IMR-90 (cell line): ENCODE measurements around the gene ALDH18A1. TPM values are rescaled to one million over a fixed set of nuclear protein-coding genes. Genes with fewer than 3 reads are reported as not detected.

Experiments used
- ATAC-seq: fragments of 200-7000 bp; cut with Tn5 transposase; 2 replicates; pipeline ENCODE4 v1.9.1; 2020; ENCODE audit warnings: low read depth, mild to moderate bottlenecking, moderate library complexity
- BruUV-seq: library from RNA; stranded (reverse); fragments of 400-500 nt; replicated peaks from 2 replicates; lab custom pipeline; 2021; lab: Mats Ljungman, UMichigan
- CTCF ChIA-PET: fragments of 300-600 bp; formaldehyde crosslinking; extraction: SDS; loops from one replicate; lab custom pipeline; 2021; ENCODE audit warnings: antibody characterized with exemption; lab: Yijun Ruan, JAX
- POLR2A ChIA-PET: fragments of 300-600 bp; sonication (Branson Sonifier 250); formaldehyde crosslinking; loops from one replicate; lab custom pipeline; 2022; ENCODE audit warnings: antibody characterized with exemption; ENCODE audit not compliant: unreplicated experiment; lab: Charles Lee
- DNase-seq: peaks from one replicate; pipeline ENCODE4 v3.0.0; 2013
- H2AFZ ChIP-seq: replicated peaks from 2 replicates; pipeline ENCODE3; 2013; ENCODE audit warnings: low read length, mild to moderate bottlenecking; ENCODE audit not compliant: poor library complexity
- H2AK5ac ChIP-seq: 2 replicates; pipeline ENCODE4 v1.6.1; 2013; ENCODE audit warnings: low read depth, low read length, inconsistent platforms
- H2AK9ac ChIP-seq: replicated peaks from 2 replicates; pipeline ENCODE3; 2013; ENCODE audit warnings: mild to moderate bottlenecking, low read depth, low read length, moderate library complexity; ENCODE audit not compliant: poor library complexity
- H2BK120ac ChIP-seq: 2 replicates; pipeline ENCODE4 v1.6.1; 2013; ENCODE audit warnings: low read depth, low read length, inconsistent platforms
- H2BK15ac ChIP-seq: 3 replicates; pipeline ENCODE4 v1.6.1; 2013; ENCODE audit warnings: low read depth, low read length, inconsistent platforms
- H2BK20ac ChIP-seq: 2 replicates; pipeline ENCODE4 v1.6.1; 2013; ENCODE audit warnings: low read depth, mild to moderate bottlenecking, inconsistent platforms, low read length, moderate library complexity
- H2BK5ac ChIP-seq: 2 replicates; pipeline ENCODE4 v1.6.1; 2013; ENCODE audit warnings: mild to moderate bottlenecking, low read depth, low read length, inconsistent platforms; ENCODE audit not compliant: poor library complexity, severe bottlenecking
- H3K14ac ChIP-seq: replicated peaks from 2 replicates; pipeline ENCODE4 v1.6.1; 2013; ENCODE audit warnings: low read depth, low read length, inconsistent platforms
- H3K18ac ChIP-seq: 2 replicates; pipeline ENCODE4 v1.6.1; 2013; ENCODE audit warnings: low read depth, low read length, control low read depth
- H3K23ac ChIP-seq: 2 replicates; pipeline ENCODE4 v1.6.1; 2013; ENCODE audit warnings: low read depth, low read length, inconsistent platforms
- H3K27ac ChIP-seq: 2 replicates; pipeline ENCODE4 v1.5.1; 2013; ENCODE audit warnings: mild to moderate bottlenecking, control low read depth, low read length; ENCODE audit not compliant: insufficient read depth
- H3K27me3 ChIP-seq: 2 replicates; pipeline ENCODE4 v1.6.1; 2013; ENCODE audit warnings: low read length; ENCODE audit not compliant: control insufficient read depth, insufficient read depth
- H3K36me3 ChIP-seq: 2 replicates; pipeline ENCODE4 v1.6.1; 2013; ENCODE audit warnings: low read length, mixed read lengths; ENCODE audit not compliant: control insufficient read depth, insufficient read depth
- H3K4ac ChIP-seq: 2 replicates; pipeline ENCODE4 v1.6.1; 2013; ENCODE audit warnings: low read depth, low read length, inconsistent platforms
- H3K4me1 ChIP-seq: 2 replicates; pipeline ENCODE4 v1.6.1; 2013; ENCODE audit warnings: low read length, mixed read lengths; ENCODE audit not compliant: control insufficient read depth, insufficient read depth
- H3K4me2 ChIP-seq: 2 replicates; pipeline ENCODE4 v1.6.1; 2013; ENCODE audit warnings: low read depth, mild to moderate bottlenecking, control low read depth, low read length, moderate library complexity
- H3K4me3 ChIP-seq: 2 replicates; pipeline ENCODE4 v1.5.1; 2013; ENCODE audit warnings: low read depth, mild to moderate bottlenecking, control low read depth, low read length, moderate library complexity; ENCODE audit not compliant: insufficient read depth
- H3K56ac ChIP-seq: 2 replicates; pipeline ENCODE4 v1.6.1; 2013; ENCODE audit warnings: low read length, inconsistent platforms; ENCODE audit not compliant: insufficient read depth; ENCODE audit errors: extremely low read depth
- H3K79me1 ChIP-seq, 2 experiments: 2 replicates each; pipeline ENCODE4 v1.6.1; 2013; ENCODE audit warnings: low read length in 2 of 2, inconsistent platforms in 1 of 2, low read depth in 1 of 2
- H3K9ac ChIP-seq: 2 replicates; pipeline ENCODE4 v1.6.1; 2013; ENCODE audit warnings: low read depth, low read length, control low read depth
- H3K9me1 ChIP-seq: 2 replicates; pipeline ENCODE4 v1.6.1; 2013; ENCODE audit warnings: low read length, inconsistent platforms; ENCODE audit not compliant: insufficient read depth
- H3K9me3 ChIP-seq: 2 replicates; pipeline ENCODE4 v1.6.1; 2013; ENCODE audit warnings: low read length; ENCODE audit not compliant: control insufficient read depth, insufficient read depth
- H4K20me1 ChIP-seq: 2 replicates; pipeline ENCODE4 v1.6.1; 2013; ENCODE audit warnings: low read length, inconsistent platforms; ENCODE audit not compliant: insufficient read depth
- H4K5ac ChIP-seq: 2 replicates; pipeline ENCODE4 v1.6.1; 2013; ENCODE audit warnings: mild to moderate bottlenecking, low read depth, low read length, control low read depth
- H4K8ac ChIP-seq, 2 experiments: 2 replicates each; pipeline ENCODE4 v1.6.1; 2013; ENCODE audit warnings: low read depth in 2 of 2, low read length in 2 of 2, control low read depth in 1 of 2, inconsistent platforms in 1 of 2
- H4K91ac ChIP-seq: 2 replicates; pipeline ENCODE4 v1.6.1; 2013; ENCODE audit warnings: low read depth, low read length, inconsistent platforms; ENCODE audit not compliant: insufficient read depth
- ELK1 ChIP-seq: fragments of 150-350 bp; IDR thresholded peaks from 2 replicates; pipeline ENCODE4 v1.6.1; 2016; ENCODE audit warnings: low read depth, mild to moderate bottlenecking, low read length, moderate library complexity, borderline replicate concordance
- FOS ChIP-seq: fragments of 150-350 bp; IDR thresholded peaks from 2 replicates; pipeline ENCODE4 v1.6.1; 2016; ENCODE audit warnings: low read depth, low read length
- MXI1 ChIP-seq: IDR thresholded peaks from 2 replicates; pipeline ENCODE4 v1.6.1; 2012; ENCODE audit warnings: low read depth, mild to moderate bottlenecking, low read length, moderate library complexity, borderline replicate concordance
- NFE2L2 ChIP-seq: fragments of 150-350 bp; IDR thresholded peaks from 2 replicates; pipeline ENCODE4 v1.6.1; 2016; ENCODE audit warnings: low read depth, mild to moderate bottlenecking, low read length
- RFX5 ChIP-seq: IDR thresholded peaks from 2 replicates; pipeline ENCODE4 v1.8.0; 2012; ENCODE audit warnings: low read depth, mild to moderate bottlenecking, low read length, moderate library complexity
- WGBS, 2 experiments: methylation state at CpG; one replicate each; pipeline versions ENCODE4 v1.1.5 to v1.1.7; 2013; ENCODE audit warnings: missing lambda C conversion rate in 2 of 2; ENCODE audit not compliant: insufficient read length in 1 of 2; ENCODE audit errors: extremely low coverage in 2 of 2; 5-methylcytosine and 5-hydroxymethylcytosine counted together
- dilution Hi-C: fragments of 300-500 bp; cut with HindIII; formaldehyde crosslinking; loops from one replicate; pipeline ENCODE4 v1.14.3; 2018; ENCODE audit warnings: low sequenced_read_pairs; ENCODE audit not compliant: unreplicated experiment
- in situ Hi-C: fragments of 300-500 bp; cut with MboI; formaldehyde crosslinking; loops from 3 replicates; pipeline ENCODE4 v1.14.3; 2019; ENCODE audit warnings: low sequenced_read_pairs, inconsistent platforms, mixed read lengths
- intact Hi-C: fragments of 100-400 bp; cut with micrococcal nuclease; formaldehyde crosslinking; loops from 2 replicates; pipeline ENCODE4 v1.10.0; 2022
- polyA plus RNA-seq, 3 experiments: library from polyadenylated mRNA; depleted of rRNA; stranded (reverse); fragments of >200 nt; gene quantifications; 2 replicates each; pipeline ENCODE4 v1.2.3, GENCODE V29; 2012; ENCODE audit warnings: low replicate concordance in 1 of 3
- total RNA-seq: library from RNA; depleted of rRNA; stranded (reverse); fragments of >200 nt; gene quantifications from 2 replicates; pipeline ENCODE4 v1.2.3, GENCODE V29; 2012

Gene ALDH18A1
- total and polyA plus RNA-seq, 2 of the 4 experiments (the other 2 are of a cell fraction), result 93.4 to 232 TPM

GRCh38 chr10:95653895-95654294, 2.6 kb downstream of the ALDH18A1 start:
- Histone ChIP-seq H4K5ac (no peak overlapping the region), H2BK120ac (no peak overlapping the region), H3K14ac (no peak overlapping the region), H3K27me3 (no peaks in the 10 kb centered on the region), H4K91ac (no peak overlapping the region), H2BK5ac (no peak overlapping the region), H3K56ac (no peak overlapping the region), H2BK15ac (no peak overlapping the region), H4K8ac (no peak overlapping the region), H3K4me1 (peaks cover 2% of the 10 kb centered on the region; the same call in 1 of the 2 replicates), H3K23ac (0 out of 2 replicates have a peak overlapping the region, but pooled peaks have one; percentile 48), H3K9ac (no peak overlapping the region), H3K4ac (no peak overlapping the region), H3K9me3 (peaks cover 2% of the 10 kb centered on the region; the same call in 1 of the 2 replicates), H2AK5ac (no peak overlapping the region), H2BK20ac (no peak overlapping the region), H3K27ac (no peak overlapping the region), H3K4me3 (no peak overlapping the region), H3K36me3 (peaks cover 20% of the 10 kb centered on the region), H4K20me1 (peaks cover 9% of the 10 kb centered on the region), H3K4me2 (no peak overlapping the region), H2AK9ac (no peak overlapping the region), H3K9me1 (0 out of 2 replicates have a peak, but pooled peaks cover 6% of the 10 kb centered on the region), H3K79me1 (peaks cover 10 to 50% of the 10 kb centered on the region in 2 experiments), H3K18ac (no peak overlapping the region), H2AFZ (no peak overlapping the region)
- intact Hi-C loops (no loop called here), dilution Hi-C loops (no loop called here), in situ Hi-C loops (no loop called here)
- CTCF ChIA-PET, result no interaction called here
- ATAC-seq (no peak), DNase-seq (no peak)
- no TSS peak for BruUV-seq
- TF ChIP-seq FOS, result no peak
- no peak for TF ChIP-seq ELK1
- no peak for TF ChIP-seq NFE2L2
- no peak for TF ChIP-seq RFX5
- TF ChIP-seq MXI1, result no peak
- POLR2A ChIA-PET, result no interaction called here
- no CpG with 5 or more reads among the region's 5 CpGs for WGBS, 2 experiments
